HG02759 (cell line): ENCODE data around the gene ABHD12B.
"Not testable (repeated sequence)": the region's sequence is repeated elsewhere in the genome, so short reads cannot be mapped to it uniquely, and the experiment has no call there.

Experiments used
- ATAC-seq: cut with Tn5 transposase; IDR thresholded peaks from one replicate; pipeline ENCODE4 v1.9.1; 2021; ENCODE audit warnings: mild to moderate bottlenecking, moderate library complexity; ENCODE audit not compliant: unreplicated experiment

The ABHD12B gene

GRCh38 chr14:50883827-50884197 is 12.0 kb downstream of the ABHD12B start:
- no peak for ATAC-seq

GRCh38 chr14:50887476-50887875 is 15.6 kb downstream of the ABHD12B start:
- no peak for ATAC-seq

- ATAC-seq: no peak
Measured at GRCh38 chr14:50892255-50892654, 20.4 kb downstream of the ABHD12B start.

- not testable (repeated sequence) for ATAC-seq
Measured at GRCh38 chr14:50896421-50896820, 24.6 kb downstream of the ABHD12B start.

GRCh38 chr14:50897005-50897404 is 25.2 kb downstream of the ABHD12B start:
- not testable (repeated sequence) for ATAC-seq

- ATAC-seq: no peak
Measured at GRCh38 chr14:50897658-50898175, 25.9 kb downstream of the ABHD12B start.

GRCh38 chr14:50901361-50901760 is 29.5 kb downstream of the ABHD12B start:
- no peak for ATAC-seq

GRCh38 chr14:50904719-50905118 is 32.9 kb downstream of the ABHD12B start:
- no peak for ATAC-seq

- no peak for ATAC-seq
Measured at GRCh38 chr14:50906326-50907065, 34.6 kb downstream of the ABHD12B start.

GRCh38 chr14:50910495-50911420 is 38.9 kb downstream of the ABHD12B start:
- ATAC-seq: no peak

GRCh38 chr14:50917449-50917848 is 45.6 kb downstream of the ABHD12B start:
- ATAC-seq: no peak

- not testable (repeated sequence) for ATAC-seq
Measured at GRCh38 chr14:50919524-50919923, 47.7 kb downstream of the ABHD12B start.

GRCh38 chr14:50920482-50921230 is 48.8 kb downstream of the ABHD12B start:
- no peak for ATAC-seq

- no peak for ATAC-seq
Measured at GRCh38 chr14:50922803-50923202, 51.0 kb downstream of the ABHD12B start.

- no peak for ATAC-seq
Measured at GRCh38 chr14:50924236-50924635, 52.4 kb downstream of the ABHD12B start.

- ATAC-seq: no peak
Measured at GRCh38 chr14:50924843-50925242, 53.0 kb downstream of the ABHD12B start.

- no peak for ATAC-seq
Measured at GRCh38 chr14:50926851-50927386, 55.1 kb downstream of the ABHD12B start.

GRCh38 chr14:50928002-50928635 is 56.3 kb downstream of the ABHD12B start:
- no peak for ATAC-seq

- ATAC-seq: no peak
Measured at GRCh38 chr14:50929506-50929905, 57.7 kb downstream of the ABHD12B start.

- ATAC-seq: no peak
Measured at GRCh38 chr14:50931559-50931958, 59.7 kb downstream of the ABHD12B start.
